HG02623 (cell line): Measurements from ENCODE around the gene ZNF136.

Source experiments
- ATAC-seq: cut with Tn5 transposase; IDR thresholded peaks from one replicate; pipeline ENCODE4 v1.9.1; 2021; ENCODE audit warnings: moderate library complexity; ENCODE audit not compliant: unreplicated experiment

ZNF136 gene

GRCh38 chr19:12187625-12188024, 24.7 kb downstream of the ZNF136 start:
- no peak for ATAC-seq

GRCh38 chr19:12194827-12195731, 32.2 kb downstream of the ZNF136 start:
- no peak for ATAC-seq

- ATAC-seq = no peak
Measured at GRCh38 chr19:12198136-12198535, 35.2 kb downstream of the ZNF136 start.

GRCh38 chr19:12199757-12200419, 37.0 kb downstream of the ZNF136 start:
- ATAC-seq = no peak

GRCh38 chr19:12202250-12202649, 39.4 kb downstream of the ZNF136 start:
- no peak for ATAC-seq

GRCh38 chr19:12205296-12205695, 42.4 kb downstream of the ZNF136 start:
- ATAC-seq = no peak

- no peak for ATAC-seq
Measured at GRCh38 chr19:12208221-12208620, 45.3 kb downstream of the ZNF136 start.

GRCh38 chr19:12217332-12217731, 54.4 kb downstream of the ZNF136 start:
- ATAC-seq = no peak

GRCh38 chr19:12222980-12223630, 60.2 kb downstream of the ZNF136 start:
- no peak for ATAC-seq

GRCh38 chr19:12224676-12225075, 61.8 kb downstream of the ZNF136 start:
- ATAC-seq = no peak

GRCh38 chr19:12229990-12230389, 67.1 kb downstream of the ZNF136 start:
- ATAC-seq = no peak

- ATAC-seq = no peak
Measured at GRCh38 chr19:12230751-12231733, 68.1 kb downstream of the ZNF136 start.

GRCh38 chr19:12232961-12233360, 70.1 kb downstream of the ZNF136 start:
- no peak for ATAC-seq

- ATAC-seq = no peak
Measured at GRCh38 chr19:12237143-12237839, 74.4 kb downstream of the ZNF136 start.
